PC-3 (cell line): ENCODE measurements around the gene PSORS1C2. TPM values are rescaled to one million over a fixed set of nuclear protein-coding genes. Genes with fewer than 3 reads are reported as not detected.

Experiments used
- ATAC-seq: fragments of 200-7000 bp; cut with Tn5 transposase; 2 replicates; pipeline ENCODE4 v1.9.1; 2020; ENCODE audit warnings: mild to moderate bottlenecking, moderate library complexity
- BruUV-seq: library from RNA; stranded (reverse); fragments of 400-500 nt; replicated peaks from 2 replicates; lab custom pipeline; 2021; lab: Mats Ljungman, UMichigan
- CTCF ChIA-PET: fragments of 300-600 bp; sonication (Branson Sonifier 250); formaldehyde crosslinking; loops from one replicate; lab custom pipeline; 2022; ENCODE audit warnings: antibody characterized with exemption; lab: Charles Lee
- POLR2A ChIA-PET: fragments of 300-600 bp; sonication (Branson Sonifier 250); formaldehyde crosslinking; loops from one replicate; lab custom pipeline; 2022; ENCODE audit warnings: antibody characterized with exemption; ENCODE audit not compliant: unreplicated experiment; lab: Charles Lee
- DNase-seq: peaks from one replicate; pipeline ENCODE4 v3.0.0-alpha.2; 2015
- H2AFZ ChIP-seq: fragments of 300-600 bp; sonication (generic); 2 replicates; pipeline ENCODE4 v1.6.0; 2016; ENCODE audit warnings: antibody characterized with exemption, low read length
- H3F3A ChIP-seq: fragments of 300-600 bp; sonication (generic); one replicate; pipeline ENCODE4 v1.6.0; 2017; ENCODE audit warnings: antibody characterized with exemption, low read length, control low read depth, mild to moderate bottlenecking; ENCODE audit not compliant: unreplicated experiment
- H3K27ac ChIP-seq: fragments of 300-600 bp; sonication (generic); 2 replicates; pipeline ENCODE4 v1.5.1; 2016; ENCODE audit warnings: mild to moderate bottlenecking, low read length
- H3K27me3 ChIP-seq: fragments of 300-600 bp; sonication (generic); 2 replicates; pipeline ENCODE4 v1.6.1; 2016; ENCODE audit warnings: low read length, mixed read lengths
- H3K36me3 ChIP-seq: fragments of 300-600 bp; sonication (generic); 2 replicates; pipeline ENCODE4 v1.6.1; 2016; ENCODE audit warnings: low read depth, mixed run types, low read length, mixed read lengths
- H3K4me1 ChIP-seq: fragments of 300-600 bp; sonication (generic); 2 replicates; pipeline ENCODE4 v1.5.1; 2016; ENCODE audit warnings: low read length; ENCODE audit not compliant: insufficient read depth
- H3K4me2 ChIP-seq: fragments of 300-600 bp; sonication (generic); 2 replicates; pipeline ENCODE4 v1.6.0; 2016; ENCODE audit warnings: low read length
- H3K4me3 ChIP-seq: fragments of 300-600 bp; sonication (generic); 2 replicates; pipeline ENCODE4 v1.5.1; 2016; ENCODE audit warnings: mild to moderate bottlenecking, low read length, mixed read lengths
- H3K79me2 ChIP-seq: fragments of 300-600 bp; sonication (generic); 2 replicates; pipeline ENCODE4 v1.6.1; 2017; ENCODE audit warnings: low read length, mixed read lengths
- H3K9ac ChIP-seq: fragments of 300-600 bp; sonication (generic); 2 replicates; pipeline ENCODE4 v1.6.0; 2016; ENCODE audit warnings: mild to moderate bottlenecking, low read length
- H3K9me2 ChIP-seq: fragments of 300-600 bp; sonication (generic); replicated peaks from 2 replicates; pipeline ENCODE4 v1.6.1; 2016; ENCODE audit warnings: mixed run types, low read length, mixed read lengths
- H3K9me3 ChIP-seq: fragments of 300-600 bp; sonication (generic); 2 replicates; pipeline ENCODE4 v1.6.1; 2016; ENCODE audit warnings: low read length, mixed read lengths
- H4K20me1 ChIP-seq: fragments of 300-600 bp; sonication (generic); 2 replicates; pipeline ENCODE4 v1.6.1; 2016; ENCODE audit warnings: low read length, mixed read lengths
- EZH2 ChIP-seq: fragments of 300-600 bp; sonication (generic); IDR thresholded peaks from one replicate; pipeline ENCODE4 v1.6.1; 2017; ENCODE audit warnings: antibody characterized with exemption, mild to moderate bottlenecking, low read length; ENCODE audit not compliant: unreplicated experiment
- EZH2phosphoT487 ChIP-seq: fragments of 300-600 bp; sonication (generic); IDR thresholded peaks from 2 replicates; pipeline ENCODE4 v1.6.1; 2018; ENCODE audit warnings: mild to moderate bottlenecking, antibody characterized with exemption, low read length, borderline replicate concordance
- intact Hi-C: fragments of 100-400 bp; cut with micrococcal nuclease; formaldehyde crosslinking; loops from 2 replicates; pipeline ENCODE4 v1.9.0; 2023
- total RNA-seq: library from RNA; depleted of rRNA; stranded (reverse); fragments of >200 nt; gene quantifications from 2 replicates; pipeline ENCODE4 v1.2.3, GENCODE V29; 2014
- TF ChIP-seq, protein P1 (sequence below): fragments of 300-600 bp; sonication (generic); conservative IDR thresholded peaks from 2 replicates; pipeline ENCODE4 v1.5.1; 2017; ENCODE audit warnings: antibody characterized with exemption, low read depth, mild to moderate bottlenecking, low read length

PSORS1C2 gene
- total RNA-seq, 1 experiment from 2014 or later, result not detected

DNA sequence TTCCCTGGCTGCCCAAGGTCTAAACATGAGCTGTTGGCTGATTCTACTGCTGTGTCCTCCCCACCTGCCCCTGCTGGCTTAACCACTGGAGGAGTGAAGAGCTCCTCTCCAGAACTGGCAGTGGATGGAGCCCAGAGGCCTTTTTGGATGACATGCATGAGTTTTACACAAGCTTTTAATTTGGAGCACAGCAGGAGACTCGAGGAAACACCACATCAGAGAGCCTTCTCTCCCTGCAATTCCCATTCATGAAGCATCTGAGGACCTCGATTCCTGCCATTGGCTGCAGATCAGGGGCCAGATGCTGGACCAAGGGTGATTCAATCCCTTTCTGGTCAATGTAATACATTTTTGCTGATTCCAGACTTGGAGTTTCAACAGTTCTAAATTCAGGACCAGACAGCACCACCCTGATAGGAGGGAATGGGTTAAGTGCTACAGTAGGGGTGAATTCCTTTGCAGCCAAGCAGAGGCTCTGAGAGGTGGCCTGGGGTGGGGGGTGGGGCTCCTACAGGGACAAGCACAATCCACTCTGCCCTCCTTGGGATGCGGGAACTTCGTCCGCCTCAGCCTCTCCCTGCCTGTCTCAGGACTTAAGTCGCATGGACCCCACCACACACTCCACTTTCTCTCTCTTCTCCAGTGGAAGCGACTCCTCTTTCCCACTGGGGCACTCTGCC lies 24.9 kb downstream of the PSORS1C2 start:
- no peak for TF ChIP-seq EZH2phosphoT487
- TF ChIP-seq, protein P1, sequence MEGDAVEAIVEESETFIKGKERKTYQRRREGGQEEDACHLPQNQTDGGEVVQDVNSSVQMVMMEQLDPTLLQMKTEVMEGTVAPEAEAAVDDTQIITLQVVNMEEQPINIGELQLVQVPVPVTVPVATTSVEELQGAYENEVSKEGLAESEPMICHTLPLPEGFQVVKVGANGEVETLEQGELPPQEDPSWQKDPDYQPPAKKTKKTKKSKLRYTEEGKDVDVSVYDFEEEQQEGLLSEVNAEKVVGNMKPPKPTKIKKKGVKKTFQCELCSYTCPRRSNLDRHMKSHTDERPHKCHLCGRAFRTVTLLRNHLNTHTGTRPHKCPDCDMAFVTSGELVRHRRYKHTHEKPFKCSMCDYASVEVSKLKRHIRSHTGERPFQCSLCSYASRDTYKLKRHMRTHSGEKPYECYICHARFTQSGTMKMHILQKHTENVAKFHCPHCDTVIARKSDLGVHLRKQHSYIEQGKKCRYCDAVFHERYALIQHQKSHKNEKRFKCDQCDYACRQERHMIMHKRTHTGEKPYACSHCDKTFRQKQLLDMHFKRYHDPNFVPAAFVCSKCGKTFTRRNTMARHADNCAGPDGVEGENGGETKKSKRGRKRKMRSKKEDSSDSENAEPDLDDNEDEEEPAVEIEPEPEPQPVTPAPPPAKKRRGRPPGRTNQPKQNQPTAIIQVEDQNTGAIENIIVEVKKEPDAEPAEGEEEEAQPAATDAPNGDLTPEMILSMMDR, result no peak
- no peak for TF ChIP-seq EZH2
- peak overlapping the region; percentile 84 for H3K4me2 ChIP-seq
- H3K4me3 ChIP-seq, result no peak overlapping the region
- ChIA-PET CTCF (interaction anchor here (0.6 to 1.4 kb wide), 4 partner anchors 12 to 272 kb away, joined by 3 to 5 read pairs (median 5); no protein-coding TSS in a partner anchor), POLR2A (interaction anchor here (0.6 kb wide), 1 partner anchor 246 kb away, joined by 3 read pairs; no protein-coding TSS in a partner anchor)
- H3K27ac ChIP-seq, result peak overlapping the region; percentile 90
- peaks cover 26% of the 10 kb centered on the region for H3K79me2 ChIP-seq
- ATAC-seq, result peak; percentile 18; the same call in 1 of the 2 replicates
- no peaks in the 10 kb centered on the region for H3F3A ChIP-seq
- peaks cover 36% of the 10 kb centered on the region for H3K4me1 ChIP-seq
- H3K9me2 ChIP-seq, result no peaks in the 10 kb centered on the region
- intact Hi-C loops, result no loop called here
- no peak for DNase-seq
- no TSS peak for BruUV-seq
- H3K9me3 ChIP-seq, result no peaks in the 10 kb centered on the region
- H3K27me3 ChIP-seq, result no peaks in the 10 kb centered on the region
- H2AFZ ChIP-seq, result no peak overlapping the region; the same call in 1 of the 2 replicates
- H3K36me3 ChIP-seq, result no peaks in the 10 kb centered on the region
- no peak overlapping the region for H3K9ac ChIP-seq
- no peaks in the 10 kb centered on the region for H4K20me1 ChIP-seq

DNA sequence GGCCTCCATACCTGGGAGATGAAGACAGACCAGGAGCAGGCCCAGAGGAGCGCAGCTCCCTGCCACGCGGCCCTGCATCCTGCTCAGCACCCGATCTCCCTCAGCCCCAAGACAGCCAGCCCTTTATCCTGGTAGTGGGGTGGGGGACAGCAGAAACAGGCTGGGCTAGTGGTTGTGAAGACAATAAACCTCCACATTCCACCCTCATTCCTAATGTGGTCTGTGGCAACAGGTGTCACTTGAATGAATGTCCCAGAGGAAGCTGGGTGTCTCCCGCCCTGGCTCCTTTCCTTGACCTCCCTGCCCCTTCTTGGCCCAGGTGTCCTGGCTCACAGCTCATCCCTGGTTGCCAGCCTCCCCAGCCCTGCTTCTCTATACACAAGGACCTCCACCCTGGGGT lies 26.4 kb downstream of the PSORS1C2 start, which contains the start of gene C6orf15:
TSS of gene C6orf15 (minus strand) at position 98 of the 400 bp plus-strand sequence. CDS start at position 78, 20 bp downstream.
- POLR2A ChIA-PET, result no interaction called here
- TF ChIP-seq EZH2 (no peak), EZH2phosphoT487 (no peak)
- TF ChIP-seq, protein P1, result no peak
- no peaks in the 10 kb centered on the region for H4K20me1 ChIP-seq
- CTCF ChIA-PET, result no interaction called here
- no peak within 1 kb of the TSS for H3K27ac ChIP-seq
- BruUV-seq, result no TSS peak
- H3K36me3 ChIP-seq, result no peaks in the 10 kb centered on the region
- H2AFZ ChIP-seq, result no peak within 1 kb of the TSS
- no peaks in the 10 kb centered on the region for H3K9me3 ChIP-seq
- H3K9me2 ChIP-seq, result no peaks in the 10 kb centered on the region
- no peak within 1 kb of the TSS for H3K4me2 ChIP-seq
- H3K4me3 ChIP-seq, result no peak within 1 kb of the TSS
- no peak within 1 kb of the TSS for H3K9ac ChIP-seq
- H3F3A ChIP-seq, result no peaks in the 10 kb centered on the region
- peaks cover 36% of the 10 kb centered on the region for H3K4me1 ChIP-seq
- DNase-seq, result peak; percentile 39
- ATAC-seq, result no peak
- intact Hi-C loops, result no loop called here
- H3K27me3 ChIP-seq, result no peaks in the 10 kb centered on the region
- H3K79me2 ChIP-seq, result peaks cover 26% of the 10 kb centered on the region

DNA sequence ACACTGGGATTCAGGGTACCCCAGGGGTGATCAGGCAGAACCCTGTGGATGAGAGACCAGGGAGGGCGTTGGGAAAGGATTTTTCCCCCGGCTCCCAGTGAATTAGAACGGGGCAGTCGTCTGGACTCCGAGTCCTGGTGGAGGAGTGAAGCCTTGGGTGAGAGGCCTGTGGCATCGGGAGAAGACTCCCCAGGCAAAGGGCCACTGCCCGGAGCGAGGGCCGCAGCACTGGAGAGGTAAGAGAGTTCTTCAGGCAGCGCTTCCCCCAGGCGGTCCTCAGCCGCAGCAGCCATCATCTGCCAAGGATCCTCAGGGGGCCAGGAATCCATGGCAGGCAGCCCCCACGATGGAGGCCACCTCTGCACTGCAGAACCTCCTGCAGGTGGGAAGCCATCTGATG lies 27.2 kb downstream of the PSORS1C2 start:
- Histone ChIP-seq H3K9ac (no peak overlapping the region), H4K20me1 (no peaks in the 10 kb centered on the region), H2AFZ (no peak overlapping the region), H3K9me2 (no peaks in the 10 kb centered on the region), H3K9me3 (no peaks in the 10 kb centered on the region), H3K4me2 (no peak overlapping the region), H3K27ac (no peak overlapping the region), H3K36me3 (no peaks in the 10 kb centered on the region), H3F3A (no peaks in the 10 kb centered on the region), H3K4me3 (no peak overlapping the region), H3K4me1 (peaks cover 36% of the 10 kb centered on the region), H3K27me3 (no peaks in the 10 kb centered on the region), H3K79me2 (peaks cover 18% of the 10 kb centered on the region)
- TF ChIP-seq, protein P1, result no peak
- TF ChIP-seq EZH2phosphoT487, result no peak
- TF ChIP-seq EZH2, result no peak
- DNase-seq (no peak), ATAC-seq (no peak)
- CTCF ChIA-PET, result no interaction called here
- intact Hi-C loops, result no loop called here
- no TSS peak for BruUV-seq
- POLR2A ChIA-PET, result no interaction called here
